GM13977 (cell line): ENCODE data around the gene PTPRR.
"Not testable (repeated sequence)": the region's sequence is repeated elsewhere in the genome, so short reads cannot be mapped to it uniquely, and the experiment has no call there.

ENCODE experiments used
- DNase-seq: peaks from one replicate; pipeline ENCODE4 v3.0.0; 2012; ENCODE audit warnings: low spot score
- in situ Hi-C: fragments of 300-500 bp; cut with MboI; formaldehyde crosslinking; loops from one replicate; pipeline ENCODE4 v1.12.0; 2022; ENCODE audit warnings: low sequenced_read_pairs, low pct_unique_long_range_greater_than_20kb, mixed read lengths, inconsistent platforms; ENCODE audit not compliant: unreplicated experiment
- TF ChIP-seq, protein P1 (sequence below): IDR thresholded peaks from 2 replicates; pipeline ENCODE4 v1.5.1; 2012; ENCODE audit warnings: mild to moderate bottlenecking, control low read depth; ENCODE audit not compliant: insufficient read depth; ENCODE audit errors: extremely low read depth, missing control alignments

The PTPRR gene

DNA sequence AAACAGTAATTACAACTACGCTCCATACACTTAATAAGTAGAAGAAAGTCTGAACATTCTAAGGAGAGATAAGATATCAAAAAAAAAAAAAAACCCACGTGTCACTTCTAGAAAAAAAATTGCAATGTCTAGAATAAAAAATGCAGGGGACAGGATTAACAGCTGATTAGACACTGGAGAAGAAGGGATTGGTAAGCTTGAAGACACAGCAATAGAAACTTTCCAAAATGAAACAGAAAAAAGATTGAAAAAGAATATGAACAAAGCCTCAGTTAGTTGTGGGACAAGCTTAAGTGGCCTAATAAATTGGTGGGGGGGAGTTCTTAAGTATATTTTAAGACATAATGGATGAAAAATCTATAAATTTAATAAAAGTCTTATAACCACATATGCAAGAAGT is 105.5 kb downstream of the PTPRR start:
- DNase-seq: no peak
- TF ChIP-seq, protein P1, sequence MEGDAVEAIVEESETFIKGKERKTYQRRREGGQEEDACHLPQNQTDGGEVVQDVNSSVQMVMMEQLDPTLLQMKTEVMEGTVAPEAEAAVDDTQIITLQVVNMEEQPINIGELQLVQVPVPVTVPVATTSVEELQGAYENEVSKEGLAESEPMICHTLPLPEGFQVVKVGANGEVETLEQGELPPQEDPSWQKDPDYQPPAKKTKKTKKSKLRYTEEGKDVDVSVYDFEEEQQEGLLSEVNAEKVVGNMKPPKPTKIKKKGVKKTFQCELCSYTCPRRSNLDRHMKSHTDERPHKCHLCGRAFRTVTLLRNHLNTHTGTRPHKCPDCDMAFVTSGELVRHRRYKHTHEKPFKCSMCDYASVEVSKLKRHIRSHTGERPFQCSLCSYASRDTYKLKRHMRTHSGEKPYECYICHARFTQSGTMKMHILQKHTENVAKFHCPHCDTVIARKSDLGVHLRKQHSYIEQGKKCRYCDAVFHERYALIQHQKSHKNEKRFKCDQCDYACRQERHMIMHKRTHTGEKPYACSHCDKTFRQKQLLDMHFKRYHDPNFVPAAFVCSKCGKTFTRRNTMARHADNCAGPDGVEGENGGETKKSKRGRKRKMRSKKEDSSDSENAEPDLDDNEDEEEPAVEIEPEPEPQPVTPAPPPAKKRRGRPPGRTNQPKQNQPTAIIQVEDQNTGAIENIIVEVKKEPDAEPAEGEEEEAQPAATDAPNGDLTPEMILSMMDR: no peak
- in situ Hi-C loops: no loop called here

DNA sequence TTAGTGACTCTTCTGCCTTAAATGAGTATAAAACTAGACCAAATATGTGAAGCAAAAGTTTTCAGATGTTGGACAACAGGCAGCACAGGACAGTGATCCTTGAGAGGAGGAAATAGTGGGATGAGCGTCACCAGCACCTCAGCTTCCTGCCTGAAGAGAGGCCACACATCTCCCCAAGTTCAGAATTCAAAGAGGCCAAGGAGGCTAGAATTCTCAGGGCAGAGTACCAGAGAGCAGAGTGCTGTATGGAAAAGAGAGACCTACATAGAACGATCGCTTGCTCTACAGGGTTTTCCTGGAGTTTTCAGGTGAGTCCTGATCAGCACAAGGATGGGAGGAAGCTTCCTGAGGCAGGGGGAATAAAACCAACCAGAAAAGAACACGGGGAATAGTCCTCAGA is 107.0 kb downstream of the PTPRR start:
- TF ChIP-seq, protein P1: no peak
- DNase-seq: no peak
- in situ Hi-C loops: no loop called here

DNA sequence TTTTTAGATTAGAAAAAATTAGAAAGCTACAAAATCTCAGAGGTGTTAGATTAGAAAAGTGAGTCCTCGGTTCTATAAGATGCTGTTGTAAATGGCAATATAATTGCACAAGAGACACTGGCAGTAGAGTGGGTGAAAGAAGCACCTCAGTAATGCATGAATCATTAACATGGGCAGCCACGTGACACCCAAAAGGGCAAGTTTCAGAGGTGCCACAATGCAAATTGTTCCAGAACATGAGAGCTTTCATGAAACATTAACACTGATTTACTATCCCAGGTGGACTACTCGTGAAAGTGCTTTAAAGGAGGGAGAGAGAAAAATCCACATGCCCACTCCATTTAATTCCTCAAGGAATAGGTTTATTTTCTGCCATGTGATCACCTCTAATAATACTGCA is 108.4 kb downstream of the PTPRR start:
- in situ Hi-C loops: no loop called here
- DNase-seq: no peak
- TF ChIP-seq, protein P1: no peak

DNA sequence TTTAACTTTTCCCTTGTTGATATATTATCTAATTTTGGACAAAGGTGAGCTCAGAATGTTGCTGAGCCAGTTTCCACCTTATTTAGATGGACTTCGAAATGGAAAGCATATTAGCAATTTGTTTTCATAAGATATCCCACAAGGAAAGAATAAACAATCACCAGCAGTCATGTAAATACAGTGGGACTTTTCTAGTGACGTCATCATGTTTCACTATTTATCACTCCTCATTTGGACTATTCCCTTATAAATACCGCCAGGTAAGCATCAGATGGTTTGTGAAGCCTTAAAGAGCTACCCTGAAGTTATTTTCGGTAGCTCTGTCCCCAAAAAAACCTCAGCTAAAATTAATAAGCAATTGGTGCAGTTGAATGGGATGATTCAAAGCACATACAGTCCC is 110.7 kb downstream of the PTPRR start:
- DNase-seq: no peak
- TF ChIP-seq, protein P1: no peak
- in situ Hi-C loops: no loop called here

DNA sequence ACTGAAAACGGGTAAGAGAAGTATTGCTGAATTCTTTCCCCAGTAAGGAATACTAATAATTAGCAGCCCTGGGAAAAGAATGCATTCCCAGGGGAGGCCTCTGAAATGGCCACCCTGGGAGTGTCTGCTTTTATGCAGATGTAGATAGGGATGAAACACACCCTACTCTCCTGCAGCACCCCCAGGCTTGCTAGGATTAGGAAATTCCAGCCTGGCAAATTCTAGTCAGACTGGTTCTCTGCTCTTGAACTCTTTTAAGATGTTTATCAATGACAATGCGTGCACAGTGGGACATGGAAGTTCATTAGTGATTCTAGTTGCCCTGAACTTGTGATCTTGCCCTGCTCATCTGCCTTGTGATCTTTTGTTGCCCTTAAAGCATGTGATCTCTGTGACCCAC is 112.5 kb downstream of the PTPRR start:
- in situ Hi-C loops, DNase-seq: not testable (repeated sequence)

DNA sequence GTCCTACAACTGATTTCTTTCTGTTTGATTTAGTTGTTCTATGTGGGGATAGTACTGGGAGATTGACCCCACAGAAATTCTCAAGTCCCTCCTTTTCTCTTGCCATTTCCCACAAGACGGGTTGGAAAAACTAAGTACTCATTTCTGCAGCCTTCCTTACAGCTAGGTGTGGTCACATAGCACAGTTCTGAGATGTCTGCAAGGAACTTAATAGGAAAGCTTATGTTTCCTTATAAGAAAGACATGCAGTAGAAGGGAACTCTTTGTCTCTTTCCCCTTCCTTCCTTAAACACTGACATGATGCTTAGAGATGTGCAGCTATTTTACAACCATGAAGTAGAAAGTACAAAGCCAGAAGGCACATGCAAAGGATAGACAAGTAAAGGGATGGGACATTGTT is 113.7 kb downstream of the PTPRR start:
- in situ Hi-C loops: no loop called here
- TF ChIP-seq, protein P1: no peak

DNA sequence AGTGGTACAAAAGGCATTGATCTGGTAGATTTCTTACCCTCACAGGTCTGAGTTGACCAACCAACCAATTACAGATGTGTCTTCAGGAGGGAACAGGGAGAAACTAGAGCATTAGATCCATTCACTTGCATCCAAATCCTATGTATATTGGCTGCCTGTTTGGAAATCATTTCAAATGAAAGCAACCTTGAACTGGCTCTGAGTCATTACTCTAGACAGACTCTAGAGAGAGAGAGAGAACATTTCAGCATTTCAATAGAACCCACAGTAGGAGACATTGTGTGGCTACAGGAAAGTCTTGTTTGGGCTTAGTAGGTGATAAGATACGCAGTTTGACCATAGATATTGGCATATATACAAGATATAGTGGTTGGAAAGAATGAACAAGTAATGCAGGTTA is 114.5 kb downstream of the PTPRR start:
- DNase-seq: no peak
- TF ChIP-seq, protein P1: no peak
- in situ Hi-C loops: no loop called here

More for the DNA sequence above, 113.7 kb downstream of the PTPRR start:
- no peak for DNase-seq
